ENCODE results near the gene PLA2G4B. TPM values are rescaled to one million over a fixed set of nuclear protein-coding genes. Genes with fewer than 3 reads are reported as not detected.

The PLA2G4B gene
- total and polyA plus RNA-seq, 9 donors, result 4.8 to 17.5 (median 10.6) TPM

- Histone ChIP-seq H3K4me1 (ENCODE audit: insufficient read depth) (no peaks in the 10 kb centered on the region), H3K9me3 (no peaks in the 10 kb centered on the region), H3K4me3 (no peak overlapping the region), H3K27me3 (no peaks in the 10 kb centered on the region), H3K36me3 (no peaks in the 10 kb centered on the region), H3K27ac (no peak overlapping the region)
- 75 to 86% (median 79%) methylated on average over 3 of the region's 3 CpGs for WGBS, 3 donors
- intact Hi-C loops (cut with DNase I), result no loop called here
- DNase-seq, result no peak
- TF ChIP-seq CTCF (IDR thresholded peaks at IDR 0.05) (no peak), POLR2A (IDR thresholded peaks at IDR 0.05) (no peak), EP300 (IDR thresholded peaks at IDR 0.05) (no peak)
These were observed 32.9 kb upstream of the PLA2G4B start for GRCh38 chr15:41805711-41806110.

- TF ChIP-seq EP300 (IDR thresholded peaks at IDR 0.05), result no peak
- no peak for TF ChIP-seq POLR2A (IDR thresholded peaks at IDR 0.05)
- no peak for TF ChIP-seq CTCF (IDR thresholded peaks at IDR 0.05)
- Histone ChIP-seq H3K27ac (no peak overlapping the region), H3K9me3 (no peaks in the 10 kb centered on the region), H3K4me1 (ENCODE audit: insufficient read depth) (no peaks in the 10 kb centered on the region), H3K27me3 (no peaks in the 10 kb centered on the region), H3K36me3 (no peaks in the 10 kb centered on the region), H3K4me3 (no peak overlapping the region)
- DNase-seq, result no peak
- intact Hi-C loops (cut with DNase I), result no loop called here
- WGBS, 3 donors, result 81 to 83% (median 81%) methylated on average over 10 of the region's 10 CpGs
These were observed 32.1 kb upstream of the PLA2G4B start for GRCh38 chr15:41806291-41807181.

- DNase-seq, result no peak
- intact Hi-C loops (cut with DNase I), result no loop called here
These were observed 29.5 kb upstream of the PLA2G4B start for GRCh38 chr15:41809121-41809520.

More at GRCh38 chr15:41809121-41809520, 29.5 kb upstream of the PLA2G4B start:
- Histone ChIP-seq H3K9me3 (no peaks in the 10 kb centered on the region), H3K4me1 (ENCODE audit: insufficient read depth) (no peaks in the 10 kb centered on the region), H3K27me3 (no peaks in the 10 kb centered on the region), H3K4me3 (no peak overlapping the region), H3K27ac (no peak overlapping the region), H3K36me3 (no peaks in the 10 kb centered on the region)
- 87 to 91% (median 89%) methylated on average over 2 of the region's 2 CpGs for WGBS, 3 donors
- TF ChIP-seq CTCF (IDR thresholded peaks at IDR 0.05), result no peak
- TF ChIP-seq POLR2A (IDR thresholded peaks at IDR 0.05), result no peak
- no peak for TF ChIP-seq EP300 (IDR thresholded peaks at IDR 0.05)
